Psoas muscle (tissue), 8 donors: Measurements from ENCODE around the gene CCDC93. TPM values are rescaled to one million over a fixed set of nuclear protein-coding genes. Genes with fewer than 3 reads are reported as not detected.

Source experiments
- ATAC-seq, 4 donors: fragments of 200-7000 bp; cut with Tn5 transposase; one replicate each; pipeline ENCODE4 v1.9.1; 2020; ENCODE audit warnings: moderate library complexity in 3 of 4, mild to moderate bottlenecking in 2 of 4
- DNase-seq, 2 donors: peaks; one replicate each; pipeline ENCODE4 v3.0.0-alpha.2; 2020
- H3K27ac ChIP-seq: fragments of 200-600 bp; one replicate; pipeline ENCODE4 v1.8.0; 2022
- H3K27me3 ChIP-seq, 3 donors: fragments of 200-600 bp in 1 of 3; one replicate each; pipeline versions ENCODE4 v1.6.1 to v1.8.0; 2013 to 2022; ENCODE audit warnings: low read length in 2 of 3, mild to moderate bottlenecking in 2 of 3, moderate library complexity in 1 of 3; ENCODE audit not compliant: insufficient read depth in 3 of 3
- H3K36me3 ChIP-seq, 2 donors: fragments of 200-600 bp in 1 of 2; one replicate each; pipeline versions ENCODE4 v1.6.1 to v1.8.0; 2013 to 2022; ENCODE audit warnings: low read depth in 1 of 2, mild to moderate bottlenecking in 1 of 2, moderate library complexity in 1 of 2; ENCODE audit not compliant: insufficient read depth in 1 of 2
- H3K4me1 ChIP-seq: fragments of 200-600 bp; one replicate; pipeline ENCODE4 v1.8.0; 2022
- H3K4me3 ChIP-seq: fragments of 200-600 bp; one replicate; pipeline ENCODE4 v1.8.0; 2022; ENCODE audit warnings: mild to moderate bottlenecking
- H3K9me3 ChIP-seq: fragments of 200-600 bp; one replicate; pipeline ENCODE4 v1.8.0; 2022
- CTCF ChIP-seq: fragments of 200-600 bp; IDR thresholded peaks from one replicate; pipeline ENCODE4 v1.8.0; 2022; ENCODE audit warnings: antibody characterized with exemption
- WGBS, 3 donors: extraction: QIAGEN DNeasy Blood & Tissue Kit; methylation state at CpG; one replicate each; pipeline versions ENCODE4 v1.1.6 to v1.1.7; 2013; 5-methylcytosine and 5-hydroxymethylcytosine counted together
- intact Hi-C, 2 donors: fragments of 100-400 bp; cut with DNase I; formaldehyde crosslinking; loops; one replicate each; pipeline versions ENCODE4 v1.11.0 to v1.14.2; 2022
- polyA plus RNA-seq, 3 donors: library from polyadenylated mRNA; stranded (reverse); fragments of 200-250 nt; gene quantifications; one replicate each; pipeline ENCODE4 v1.2.3, GENCODE V29; 2013
- total RNA-seq, 4 donors: library from RNA; stranded (reverse); fragmentation: NEBNext Ultra II Directional in 2 of 4; extraction: Animal tissue kit (Norgen Biotek cat#: 25700) in 2 of 4; gene quantifications; one replicate each; pipeline versions ENCODE4 v1.2.1 to v1.2.4, GENCODE V29; 2021 to 2023
- donor health status: healthy with polysubstance abuse.
- donor health status: DM: no; HTN: no; CAD: no; lungs with moderate emphysema.
- donor health status: Bipolar disorder and iron deficiency.
- donor health status: healthy.
- donor health status: DM: yes; HTN: yes; CAD: no.
- donor health status: DM: no; HTN: no; CAD: no.
- donor health status: DM: no; HTN: no; CAD: no.
- donor health status: DM: yes; HTN: yes; CAD: no.

CCDC93 gene
- total and polyA plus RNA-seq, 7 donors = 6.7 to 15.5 (median 12.4) TPM

- intact Hi-C loops = loop anchor here in 1 of 2 donors (5.0 kb wide), 2 partner anchors 75 to 195 kb away; partner anchors contain the start of gene INSIG2
- ATAC-seq (no peak), DNase-seq (no peak)
- 35 to 54% (median 42%) methylated on average over 6 of the region's 6 CpGs for WGBS, 3 donors
- TF ChIP-seq CTCF = no peak
- Histone ChIP-seq H3K4me1 (peaks cover 17% of the 10 kb centered on the region), H3K27ac (peak overlapping the region; percentile 89), H3K36me3 (peaks cover 5 to 17% of the 10 kb centered on the region in 2 donors), H3K4me3 (peak overlapping the region; percentile 100), H3K9me3 (no peaks in the 10 kb centered on the region), H3K27me3 (no peaks in the 10 kb centered on the region)
Observed at GRCh38 chr2:118012778-118013177, 1.1 kb downstream of the CCDC93 start.

- DNase-seq = no peak
- ATAC-seq = no peak
- H3K4me3 ChIP-seq = no peak overlapping the region
- peaks cover 11 to 40% of the 10 kb centered on the region in 2 donors for H3K36me3 ChIP-seq
- intact Hi-C loops = loop anchor here in 1 of 2 donors (5.0 kb wide), 2 partner anchors 77 to 193 kb away; partner anchors contain the start of gene INSIG2
- H3K4me1 ChIP-seq = peaks cover 17% of the 10 kb centered on the region
- TF ChIP-seq CTCF = no peak
- H3K9me3 ChIP-seq = no peaks in the 10 kb centered on the region
- H3K27me3 ChIP-seq = no peaks in the 10 kb centered on the region
- no peak overlapping the region for H3K27ac ChIP-seq
Observed at GRCh38 chr2:118010473-118010872, 3.4 kb downstream of the CCDC93 start.

- Histone ChIP-seq H3K4me3 (no peak overlapping the region), H3K9me3 (no peaks in the 10 kb centered on the region), H3K27me3 (no peaks in the 10 kb centered on the region), H3K36me3 (peaks cover 22 to 73% of the 10 kb centered on the region in 2 donors), H3K27ac (no peak overlapping the region), H3K4me1 (peaks cover 6% of the 10 kb centered on the region)
- DNase-seq (no peak), ATAC-seq (no peak)
- WGBS, 3 donors = 89 to 94% (median 93%) methylated on average over 2 of the region's 2 CpGs
- no peak for TF ChIP-seq CTCF
- intact Hi-C loops = no loop called here
Observed at GRCh38 chr2:118006861-118007260, 7.0 kb downstream of the CCDC93 start.

- no peaks in the 10 kb centered on the region for H3K27me3 ChIP-seq
- 90 to 94% (median 94%) methylated on average over 1 of the region's 1 CpG for WGBS, 3 donors
- H3K4me1 ChIP-seq = peaks cover 5% of the 10 kb centered on the region
- no peak for ATAC-seq
- no peaks in the 10 kb centered on the region for H3K9me3 ChIP-seq
- intact Hi-C loops = no loop called here
- H3K27ac ChIP-seq = no peak overlapping the region
- H3K4me3 ChIP-seq = no peak overlapping the region
- H3K36me3 ChIP-seq = peaks cover 27 to 79% of the 10 kb centered on the region in 2 donors
- TF ChIP-seq CTCF = no peak
- no peak for DNase-seq
Observed at GRCh38 chr2:118006326-118006725, 7.5 kb downstream of the CCDC93 start.

- intact Hi-C loops = loop anchor here (2.0 to 5.0 kb wide), 3 partner anchors 166 to 186 kb away; no protein-coding TSS in a partner anchor
- 16 to 27% (median 26%) methylated on average over 3 of the region's 3 CpGs for WGBS, 3 donors
- DNase-seq (no peak), ATAC-seq (peak; percentile 76 to 99 (median 88))
- TF ChIP-seq CTCF = peak; percentile 79
- Histone ChIP-seq H3K9me3 (no peaks in the 10 kb centered on the region), H3K36me3 (peaks cover 31 to 94% of the 10 kb centered on the region in 2 donors), H3K4me3 (no peak overlapping the region), H3K27ac (no peak overlapping the region), H3K4me1 (peaks cover 5% of the 10 kb centered on the region), H3K27me3 (no peaks in the 10 kb centered on the region)
Observed at GRCh38 chr2:118003396-118003824, 10.5 kb downstream of the CCDC93 start.
